HG03139 (cell line): Measurements from ENCODE around the gene ZFAND3.

Experiments used
- ATAC-seq: cut with Tn5 transposase; IDR thresholded peaks from one replicate; pipeline ENCODE4 v1.9.1; 2021; ENCODE audit not compliant: unreplicated experiment

The ZFAND3 gene

DNA sequence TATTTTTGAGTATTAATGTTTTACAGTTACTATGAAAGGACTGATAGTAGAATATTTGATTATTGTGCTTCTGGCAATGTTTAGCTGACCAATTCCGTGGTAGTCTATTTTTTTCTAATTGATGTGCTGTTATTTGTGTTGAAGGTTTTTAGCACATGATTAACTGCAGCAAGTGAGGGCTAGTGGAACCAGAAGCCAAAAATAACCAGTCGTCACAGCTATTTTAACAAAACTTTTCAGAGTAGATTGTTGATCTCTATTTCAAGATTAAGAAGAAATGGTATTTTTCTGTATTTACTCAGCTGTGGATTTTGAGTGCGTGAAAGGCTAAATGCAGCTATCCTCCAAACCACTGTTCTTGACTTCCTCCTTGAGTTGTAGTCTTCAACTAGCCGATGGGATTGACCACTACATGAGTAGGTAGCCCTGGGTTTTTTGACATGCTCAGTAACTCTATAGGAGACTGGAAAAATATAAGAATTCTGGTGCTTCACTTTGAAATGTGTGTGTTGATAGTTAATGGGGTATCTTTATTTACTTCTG lies 258.0 kb downstream of the ZFAND3 start:
- no peak for ATAC-seq

DNA sequence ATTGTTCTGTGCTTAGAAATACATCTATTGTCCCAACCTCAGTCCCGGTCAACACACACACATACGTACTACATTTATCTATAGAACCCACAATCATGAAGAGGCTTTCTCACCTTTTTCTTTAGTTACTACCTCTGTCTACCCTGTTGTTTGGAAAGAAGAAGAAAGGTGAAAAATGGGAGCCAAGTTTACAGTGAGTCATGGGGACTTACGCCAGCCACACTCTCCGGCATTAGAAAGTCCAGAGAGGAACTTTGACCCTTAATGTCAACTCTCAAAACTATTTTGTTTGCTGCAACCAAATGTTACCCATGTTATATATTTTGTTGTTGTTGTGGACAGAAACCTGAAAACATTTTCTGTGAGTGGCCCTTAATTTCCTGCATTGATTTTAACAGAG lies 259.1 kb downstream of the ZFAND3 start:
- no peak for ATAC-seq

DNA sequence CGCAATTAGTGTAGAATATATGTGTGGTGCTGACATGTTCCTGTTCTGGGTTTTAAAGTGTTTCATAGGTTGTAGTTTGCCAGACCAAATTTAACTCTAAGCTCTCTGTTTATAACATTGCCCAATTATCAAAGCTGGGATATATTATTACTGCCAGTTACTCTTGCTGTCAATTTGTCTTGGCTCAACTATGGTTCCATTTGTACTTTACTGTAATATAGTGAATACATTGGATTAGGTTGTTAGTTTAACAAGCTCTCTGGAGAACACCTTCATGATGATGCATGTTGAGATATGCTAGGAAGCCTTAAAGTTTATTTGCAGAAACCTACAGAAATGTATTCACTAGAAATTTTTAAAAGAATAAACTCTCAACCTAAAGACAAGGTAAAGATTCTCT lies 259.6 kb downstream of the ZFAND3 start:
- ATAC-seq = no peak

DNA sequence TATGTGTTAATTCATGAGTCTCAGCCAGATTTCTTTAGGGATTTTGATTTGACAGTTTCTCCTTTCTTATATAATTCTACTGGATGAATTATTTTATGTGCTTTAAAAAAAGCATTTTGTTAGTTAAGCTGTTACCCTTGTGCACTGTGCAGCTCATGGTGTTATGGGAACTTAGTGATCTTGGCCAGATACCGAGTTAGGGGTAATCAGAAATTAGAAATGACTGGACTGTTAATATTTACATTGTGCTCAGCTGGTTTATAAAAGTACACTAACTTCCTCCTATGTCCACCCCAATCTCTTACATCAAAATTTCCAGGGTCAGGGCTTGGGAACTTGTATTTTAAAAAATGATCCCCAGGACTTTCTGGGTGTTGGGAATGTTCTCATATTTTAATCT lies 260.0 kb downstream of the ZFAND3 start:
- no peak for ATAC-seq

DNA sequence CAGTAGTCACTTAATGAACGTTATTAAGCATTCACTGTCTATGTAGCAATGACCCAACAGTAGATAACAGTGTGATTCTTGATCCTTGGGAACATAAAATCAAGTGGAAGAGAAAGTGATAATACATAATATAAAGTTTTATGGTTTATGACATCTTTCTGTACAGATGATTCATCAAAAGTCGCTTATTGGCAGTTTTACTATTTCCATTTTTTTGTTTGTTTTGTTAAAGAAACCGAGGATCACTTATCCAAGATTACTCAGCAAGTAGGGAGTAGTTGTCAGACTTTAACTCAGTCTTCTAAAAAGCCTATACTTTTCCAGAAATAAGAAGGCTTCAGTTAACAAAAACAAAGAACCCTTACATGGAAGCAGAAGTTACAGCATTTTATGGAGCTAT lies 260.8 kb downstream of the ZFAND3 start:
- no peak for ATAC-seq

DNA sequence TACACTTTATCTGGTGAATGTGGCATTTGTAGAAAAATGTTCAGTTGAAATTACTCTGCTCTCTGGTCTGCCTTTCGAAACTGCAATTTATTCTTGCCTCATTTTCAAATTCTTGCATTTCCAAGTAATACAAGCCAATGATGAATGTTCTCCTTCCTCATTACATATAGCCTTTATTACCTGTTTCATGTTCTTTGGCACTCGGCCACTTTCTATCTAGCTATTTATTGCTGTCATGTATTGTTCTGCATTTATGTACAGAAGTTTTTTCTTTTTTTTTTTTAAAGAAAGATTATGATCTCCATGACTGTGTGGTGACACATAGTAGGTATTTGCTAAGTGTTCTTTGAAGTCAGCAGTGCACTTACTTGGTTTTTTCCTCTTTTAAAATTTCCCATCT lies 261.4 kb downstream of the ZFAND3 start:
- no peak for ATAC-seq

DNA sequence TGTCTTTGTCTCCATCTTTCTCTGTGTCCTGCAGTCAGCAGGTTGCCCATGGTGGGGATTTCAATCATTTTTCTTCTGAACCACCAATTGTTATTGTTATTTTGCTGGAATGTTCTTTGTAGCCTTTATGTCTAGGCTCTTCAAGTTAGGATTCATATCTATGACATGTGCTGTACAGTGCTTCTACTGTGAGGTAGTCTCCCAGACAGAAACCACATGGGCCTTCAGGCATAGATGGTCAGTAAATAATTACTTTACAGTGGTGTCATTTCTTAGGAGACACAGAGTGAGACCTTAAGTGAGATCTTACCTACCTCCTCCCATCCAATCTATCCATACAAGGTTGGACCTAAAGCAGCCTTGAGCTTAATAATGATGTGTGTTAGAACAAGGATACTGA lies 265.5 kb downstream of the ZFAND3 start:
- ATAC-seq = no peak

DNA sequence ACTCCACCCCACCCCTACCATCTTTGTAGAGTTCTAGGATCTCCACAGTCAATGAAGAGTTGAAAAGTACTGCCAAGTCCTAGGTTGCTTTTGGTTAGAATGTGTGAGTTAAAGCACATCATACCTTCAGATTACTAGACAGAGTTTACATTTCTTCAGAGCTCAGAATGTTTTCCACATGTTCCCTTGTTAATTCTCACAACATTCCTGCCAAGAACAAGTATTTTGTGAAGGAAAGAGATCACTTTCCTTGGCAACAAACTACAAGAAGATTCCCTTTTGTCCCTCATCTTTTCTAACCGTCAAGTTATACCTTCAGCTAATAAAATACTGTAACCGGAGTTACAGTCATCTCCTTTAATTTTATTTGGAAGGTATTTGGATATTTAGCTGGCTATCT lies 266.8 kb downstream of the ZFAND3 start:
- ATAC-seq = no peak

DNA sequence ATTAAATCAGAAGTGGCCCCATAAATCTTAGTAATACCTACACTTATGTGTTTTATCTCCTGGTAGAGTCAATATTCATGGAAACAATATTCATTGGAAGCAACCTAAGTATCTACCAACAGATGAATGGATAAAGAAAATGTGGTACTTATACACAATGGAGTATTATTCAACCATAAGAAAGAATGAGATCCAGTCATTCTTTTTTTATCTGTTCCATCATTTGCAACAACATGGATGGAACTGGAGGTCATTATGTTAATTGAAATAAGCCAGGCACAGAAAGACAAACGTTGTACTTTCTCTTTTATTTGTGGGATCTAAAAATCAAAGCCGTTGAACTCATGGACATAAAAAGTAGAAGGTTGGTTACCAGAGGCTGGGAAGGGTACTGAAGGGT lies 268.5 kb downstream of the ZFAND3 start:
- ATAC-seq = no peak

DNA sequence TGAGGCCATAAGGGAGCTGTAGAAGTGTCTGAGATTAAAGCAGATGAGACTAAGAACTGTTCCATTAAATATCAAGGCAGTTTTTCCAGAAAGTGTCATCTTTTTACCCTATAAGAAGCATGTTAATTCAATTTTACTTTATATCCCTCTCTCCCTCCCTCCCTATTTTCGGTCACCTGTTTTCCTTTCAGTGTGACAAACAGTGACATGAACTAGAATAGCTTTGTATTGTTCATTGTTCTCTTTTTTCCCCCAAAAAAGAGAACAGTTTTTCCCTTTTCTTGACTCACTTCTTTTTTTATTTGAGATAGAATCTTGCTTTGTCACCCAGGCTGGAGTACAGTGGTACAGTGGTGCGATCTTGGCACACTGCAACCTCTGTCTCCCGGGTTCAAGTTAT lies 269.3 kb downstream of the ZFAND3 start:
- ATAC-seq = no peak

DNA sequence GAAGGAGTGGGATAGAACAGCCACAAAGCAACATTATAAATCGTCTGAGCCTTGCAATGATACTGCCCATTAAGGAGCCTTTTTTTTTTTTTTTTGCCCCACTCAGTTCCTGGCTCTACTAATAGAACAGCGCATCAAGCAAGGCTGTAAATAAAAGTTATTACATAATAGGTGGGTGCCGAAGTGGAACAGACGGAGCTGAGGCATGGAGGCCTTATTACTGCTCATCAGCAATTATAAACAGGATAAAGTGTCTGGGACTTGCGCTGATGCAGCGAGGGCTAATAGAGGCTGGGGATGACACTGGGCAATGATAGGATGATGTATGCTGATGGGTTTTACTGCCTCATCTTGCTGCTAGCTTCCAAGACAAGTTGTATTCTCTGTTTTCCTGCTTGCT lies 272.1 kb downstream of the ZFAND3 start:
- ATAC-seq = no peak

DNA sequence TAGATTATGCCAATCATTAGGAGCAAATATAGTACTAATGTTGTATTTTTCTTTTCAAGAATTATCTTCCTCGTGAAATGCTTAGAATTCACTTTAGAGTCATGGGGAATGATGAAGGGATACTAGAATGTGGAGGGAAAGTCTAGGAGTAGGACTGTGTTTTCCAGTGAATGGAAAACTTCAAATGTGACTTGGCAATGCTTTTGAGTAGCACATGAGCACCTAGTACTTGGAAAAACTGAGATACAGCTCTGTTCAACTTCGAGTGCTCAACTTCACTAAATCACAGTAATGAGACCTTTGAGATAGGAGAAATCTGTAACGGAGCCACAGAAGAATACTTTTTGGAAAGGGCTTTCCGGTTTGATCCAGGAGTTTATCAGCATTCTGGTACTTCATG lies 272.9 kb downstream of the ZFAND3 start:
- ATAC-seq = no peak

DNA sequence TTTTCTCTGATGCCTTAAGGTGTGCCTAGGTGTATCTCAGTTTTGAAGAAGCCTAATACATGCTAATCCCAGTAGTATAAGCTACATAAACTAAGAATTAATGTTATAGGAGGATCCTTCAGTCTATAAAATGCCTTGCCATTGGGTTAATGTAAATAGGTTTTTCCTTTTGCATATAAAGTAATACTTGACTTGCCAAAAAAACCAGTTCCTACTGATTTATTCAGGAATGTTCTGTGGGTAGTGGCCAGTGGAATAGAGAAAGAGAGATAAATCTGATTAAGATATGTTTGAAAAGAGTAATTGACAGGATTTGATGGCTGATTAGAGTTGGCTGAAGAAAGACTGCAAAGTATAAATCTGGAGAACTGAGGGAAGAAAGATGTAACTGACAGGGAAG lies 273.4 kb downstream of the ZFAND3 start:
- no peak for ATAC-seq

DNA sequence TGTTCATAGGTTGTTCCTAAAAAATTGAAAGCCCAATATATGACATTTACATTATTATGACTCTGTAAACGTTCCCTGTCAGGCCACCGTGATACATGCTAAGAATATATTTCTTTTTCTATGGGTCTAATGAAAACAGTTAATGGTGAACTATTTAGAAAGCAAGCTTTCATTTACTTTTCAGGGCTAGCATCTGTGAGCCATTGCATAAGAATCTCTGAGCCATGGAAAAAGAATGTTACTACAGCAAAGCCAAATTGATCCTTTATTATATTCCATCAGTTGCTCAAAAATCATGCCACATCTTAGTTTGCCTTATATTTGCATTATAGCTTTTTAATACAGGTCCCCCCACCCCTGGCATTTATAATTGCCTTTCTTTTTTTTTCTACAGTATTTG lies 275.5 kb downstream of the ZFAND3 start:
- ATAC-seq = no peak

DNA sequence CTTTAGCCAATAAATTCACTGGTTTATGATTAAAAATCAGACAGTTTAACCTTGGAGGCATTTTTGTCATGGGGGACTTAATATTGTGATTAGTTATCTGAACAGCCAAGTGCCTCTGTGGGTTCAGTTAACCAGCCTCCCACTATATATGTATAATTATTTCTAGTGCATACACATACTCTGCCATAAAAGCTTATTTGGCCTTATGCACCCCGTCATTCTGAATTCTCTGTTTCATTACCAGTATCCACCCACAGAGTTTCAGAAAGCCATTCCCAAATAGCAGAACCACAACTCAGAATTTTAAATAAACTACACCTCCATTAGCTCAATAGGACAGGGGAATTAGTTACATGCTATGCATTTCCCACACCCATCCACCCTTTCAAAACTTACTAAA lies 279.7 kb downstream of the ZFAND3 start:
- ATAC-seq = no peak

DNA sequence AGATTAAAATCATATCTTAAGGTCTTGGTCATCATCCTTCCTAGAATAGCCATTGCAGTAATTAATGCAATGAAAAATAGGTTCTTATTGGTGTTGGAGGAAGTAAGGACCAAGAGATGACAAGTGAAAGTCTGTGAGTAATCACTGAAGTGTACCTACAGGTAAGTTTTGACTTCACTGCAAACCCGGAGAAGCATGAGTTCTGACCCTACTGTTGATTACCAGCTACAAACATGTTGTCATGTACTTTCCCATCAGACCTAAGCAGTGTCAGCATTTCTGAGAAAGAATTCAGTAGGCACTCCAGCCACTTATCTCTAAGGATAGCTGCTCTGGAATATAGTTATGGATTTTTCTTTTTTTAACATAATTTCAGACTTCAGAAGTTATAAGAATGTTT lies 280.9 kb downstream of the ZFAND3 start:
- no peak for ATAC-seq

DNA sequence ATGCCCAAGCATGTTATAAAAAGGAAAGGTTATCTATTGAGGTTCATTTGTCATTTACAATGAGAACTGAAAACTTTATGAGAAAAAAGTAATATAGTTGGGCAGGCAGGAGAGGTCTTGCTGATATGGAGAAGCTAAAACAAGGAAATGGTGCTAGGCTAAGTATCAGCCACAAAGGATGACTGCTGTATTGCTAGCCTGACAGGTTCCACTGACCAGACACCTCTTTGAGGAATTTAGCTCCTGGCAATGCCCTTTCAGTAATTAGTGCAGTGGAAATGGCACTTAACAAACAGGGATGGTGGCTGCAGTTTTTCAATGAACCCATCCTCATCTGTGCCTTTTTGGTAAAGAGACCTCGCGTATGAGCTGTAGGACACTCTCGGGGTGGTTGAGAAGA lies 284.4 kb downstream of the ZFAND3 start:
- ATAC-seq = no peak

DNA sequence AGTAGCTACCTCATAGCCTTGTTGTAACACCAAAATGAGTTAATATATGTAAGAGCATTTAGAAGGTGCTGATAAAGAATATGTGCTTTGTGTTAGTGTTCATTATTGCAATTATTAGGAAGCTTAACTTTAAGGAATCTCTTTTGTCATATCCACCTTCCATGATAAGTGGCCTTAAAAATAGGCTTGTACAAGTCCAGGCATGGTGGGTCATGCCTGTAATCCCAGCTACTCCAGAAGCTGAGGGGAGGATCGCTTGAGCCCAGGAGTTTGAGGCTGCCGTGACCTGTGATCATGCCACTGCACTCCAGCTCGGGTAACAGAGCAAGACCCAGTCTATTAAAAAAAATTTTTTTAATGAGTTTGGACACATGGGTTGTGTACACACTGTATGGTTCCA lies 285.5 kb downstream of the ZFAND3 start:
- ATAC-seq = no peak

DNA sequence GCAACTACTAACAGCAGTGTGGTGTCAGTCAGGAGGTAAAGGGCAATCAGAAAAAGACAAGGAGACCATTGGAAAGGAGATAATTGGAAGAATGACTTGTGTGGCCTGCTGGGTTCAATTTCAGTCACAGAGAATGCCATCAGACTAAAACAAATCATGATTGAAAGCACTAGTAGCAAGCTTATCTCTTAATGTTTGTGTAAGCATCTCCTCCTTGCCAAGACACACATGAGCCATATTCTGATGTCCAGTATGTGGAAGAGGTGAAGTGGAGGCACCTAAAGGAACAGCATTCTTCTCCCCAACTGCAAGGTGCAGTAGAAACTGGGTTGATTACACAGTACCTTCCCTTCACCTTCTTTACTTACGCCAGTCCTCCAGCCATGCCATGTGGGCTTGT lies 287.5 kb downstream of the ZFAND3 start:
- ATAC-seq = no peak

DNA sequence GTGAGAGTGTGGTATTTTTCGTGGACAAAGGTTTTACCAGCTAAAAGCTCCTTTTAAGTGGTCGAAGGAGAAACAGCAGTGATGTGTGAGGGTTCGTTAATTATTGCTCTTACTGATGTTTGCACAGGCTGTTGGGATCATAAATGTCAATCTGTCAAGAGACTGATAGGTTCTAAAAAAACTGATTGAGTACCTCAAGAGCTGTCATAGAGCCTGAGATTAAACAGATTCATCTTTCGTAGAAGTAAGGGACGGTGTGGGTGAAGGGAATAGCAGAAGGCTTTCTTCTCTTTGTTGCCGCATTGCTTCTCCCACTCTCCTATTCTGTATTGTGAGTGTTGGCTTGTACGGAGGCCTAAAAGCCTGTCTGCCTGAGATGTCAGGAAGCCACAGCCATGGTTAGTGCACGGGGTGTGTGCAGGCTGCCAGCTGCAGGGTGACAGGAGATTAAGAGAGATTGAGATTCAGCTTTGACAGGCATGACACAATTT lies 291.0 kb downstream of the ZFAND3 start:
- ATAC-seq = no peak

DNA sequence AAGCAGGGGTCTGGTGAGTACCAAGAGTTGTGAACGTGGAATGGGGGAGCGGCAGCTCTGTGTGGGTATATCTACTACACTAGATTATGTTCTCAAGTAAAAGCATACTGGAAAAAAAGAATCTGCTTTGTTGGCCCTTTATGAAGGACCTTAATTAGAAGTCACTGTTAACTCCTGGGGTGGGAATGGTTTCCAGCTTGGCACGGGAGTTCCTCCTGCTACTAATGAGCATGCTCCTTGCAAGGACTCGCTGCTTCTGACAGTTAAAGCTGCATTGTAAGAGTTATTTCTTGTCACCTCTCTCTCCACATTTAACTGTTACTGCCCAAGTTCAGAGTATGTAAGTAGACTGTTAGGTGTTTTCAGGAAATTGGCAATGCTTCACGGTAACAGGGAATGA lies 292.7 kb downstream of the ZFAND3 start:
- no peak for ATAC-seq

DNA sequence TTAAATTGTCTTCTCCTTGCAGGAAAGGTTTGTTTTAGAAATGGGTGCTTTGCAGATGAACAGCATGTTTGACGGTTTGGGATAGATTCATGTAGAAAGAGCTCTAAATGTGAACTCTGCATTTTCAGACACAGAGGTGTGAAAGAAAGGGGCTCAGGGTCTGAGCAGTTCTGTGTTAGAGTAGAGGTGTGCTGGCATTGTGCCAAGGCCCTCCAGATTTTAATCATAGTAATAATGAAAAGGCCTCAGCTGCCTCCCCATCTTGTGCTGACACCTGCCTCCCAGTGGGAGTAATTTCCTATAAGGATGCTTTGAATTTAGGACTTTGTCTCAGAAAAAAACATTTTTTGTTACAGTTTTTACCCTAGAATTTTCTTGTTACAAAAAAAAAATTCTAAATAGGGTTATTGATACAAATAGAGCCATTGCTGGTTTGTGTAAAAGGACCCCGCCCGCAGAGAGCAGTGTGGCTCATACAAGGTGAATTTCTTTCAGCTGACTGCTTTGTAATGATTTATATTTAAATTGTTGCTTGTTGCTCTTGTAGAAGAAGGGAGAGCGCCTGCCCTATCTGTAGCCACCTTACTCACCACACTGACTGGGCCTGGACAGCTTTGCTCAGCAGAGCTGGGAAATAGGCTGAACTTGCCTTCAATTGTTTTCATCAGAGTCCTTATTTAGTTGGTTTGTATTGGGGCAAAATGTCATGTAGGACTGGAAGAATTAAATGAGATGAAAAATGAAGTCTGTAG lies 294.5 kb downstream of the ZFAND3 start:
- no peak for ATAC-seq
